Activated CD4-positive, alpha-beta T cell treated with anti-CD3 and anti-CD28 coated beads, Interleukin-2, amount 50 U/mL, for 24 hours (primary cell): ENCODE measurements around the gene DUXA.
"Not testable (repeated sequence)": the region's sequence is repeated elsewhere in the genome, so short reads cannot be mapped to it uniquely, and the experiment has no call there.

Source experiments
- DNase-seq, 2 donors: peaks; one replicate each; pipeline ENCODE4 v3.0.0-alpha.2; 2020; ENCODE audit warnings: low read depth in 1 of 2, low spot score in 1 of 2

Gene DUXA

DNA sequence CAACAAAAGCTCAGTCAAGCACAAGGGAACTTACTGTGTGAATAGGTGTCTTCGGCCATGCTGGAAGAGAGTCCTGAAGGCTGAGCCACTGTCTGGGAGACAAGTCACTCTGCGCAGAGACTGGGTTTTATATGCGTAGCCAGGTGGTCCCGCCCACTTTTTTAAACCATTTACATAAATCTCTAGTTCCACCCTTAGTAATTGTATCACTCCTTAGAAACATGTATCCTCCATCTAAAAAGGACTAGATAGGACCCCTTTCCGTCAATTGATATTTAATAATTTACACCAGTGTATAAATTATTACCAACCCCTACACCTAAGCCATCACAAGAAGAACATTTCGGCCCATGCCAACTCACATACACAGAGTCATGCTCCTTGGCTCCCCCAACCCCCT, at the start of gene DUXA:
TSS of gene DUXA (minus strand) at position 101 of the 400 bp plus-strand sequence. CDS start at position 59, 42 bp downstream.
- DNase-seq: no peak

DNA sequence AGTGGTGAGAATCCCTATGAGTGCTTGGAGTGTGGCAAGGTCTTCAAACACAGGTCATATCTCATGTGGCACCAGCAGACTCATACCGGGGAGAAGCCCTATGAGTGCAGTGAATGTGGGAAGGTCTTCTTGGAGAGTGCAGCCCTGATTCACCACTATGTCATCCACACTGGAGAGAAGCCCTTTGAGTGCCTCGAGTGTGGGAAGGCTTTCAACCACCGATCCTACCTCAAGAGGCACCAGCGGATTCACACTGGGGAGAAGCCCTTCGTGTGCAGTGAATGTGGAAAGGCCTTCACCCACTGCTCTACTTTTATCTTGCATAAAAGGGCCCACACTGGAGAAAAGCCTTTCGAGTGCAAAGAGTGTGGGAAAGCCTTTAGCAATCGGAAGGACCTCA, 44.8 kb upstream of the DUXA start:
- DNase-seq: no peak

DNA sequence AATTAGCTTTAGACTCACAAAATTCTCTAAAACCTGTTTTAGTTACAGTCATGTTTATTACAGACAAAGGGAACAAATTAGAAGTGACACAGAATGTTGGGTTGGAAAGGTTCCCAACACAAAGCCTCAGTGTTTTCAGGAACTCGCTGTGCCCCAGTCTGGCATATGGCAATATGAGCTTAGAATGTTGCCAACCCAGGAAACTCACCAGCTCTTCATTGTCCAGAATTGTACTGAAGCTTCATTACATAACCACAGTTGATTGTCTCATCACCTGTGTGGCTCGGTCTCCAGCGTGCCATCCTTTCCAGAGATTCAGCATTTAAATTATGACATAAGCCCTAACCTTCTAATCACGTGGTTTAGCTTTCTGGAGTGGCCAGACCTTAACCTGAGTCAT, 43.1 kb upstream of the DUXA start:
- no peak for DNase-seq

DNA sequence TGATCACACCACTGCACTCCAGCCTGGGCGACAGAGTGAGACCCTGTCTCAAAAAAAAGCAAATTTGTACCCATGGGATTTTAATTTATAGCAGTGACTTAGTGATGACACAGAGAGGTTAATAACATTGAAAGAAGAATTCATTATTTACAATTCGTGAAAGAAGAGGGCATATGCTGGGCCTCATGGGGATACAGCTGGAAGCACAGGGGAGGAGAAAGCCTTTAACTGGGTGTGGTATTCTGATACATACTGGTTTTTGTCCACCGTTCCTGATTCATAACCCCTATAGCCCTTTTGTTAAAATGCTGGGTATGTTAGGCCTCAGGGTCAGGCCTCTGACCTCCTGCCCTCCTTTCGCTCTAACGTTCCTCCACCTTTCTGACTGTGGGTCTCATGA, 34.9 kb upstream of the DUXA start:
- no peak for DNase-seq

DNA sequence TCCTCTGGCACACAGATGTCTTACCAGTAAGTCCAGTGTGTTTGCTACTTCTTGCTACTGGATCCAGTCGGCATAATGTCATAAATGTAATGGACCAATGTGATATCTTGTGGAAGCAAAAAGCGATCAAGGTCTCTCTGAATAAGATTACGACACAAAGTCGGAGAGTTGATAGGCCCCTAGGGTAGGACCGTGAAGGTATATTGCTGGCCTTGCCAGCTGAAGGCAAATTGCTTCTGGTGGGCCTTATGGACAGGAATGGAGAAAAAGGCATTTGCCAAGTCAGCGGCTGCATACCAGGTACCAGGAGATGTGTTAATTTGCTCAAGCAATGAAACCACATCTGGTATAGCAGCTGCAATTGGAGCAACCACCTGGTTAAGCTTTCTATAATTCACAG, 30.6 kb upstream of the DUXA start:
- DNase-seq: not testable (repeated sequence)

DNA sequence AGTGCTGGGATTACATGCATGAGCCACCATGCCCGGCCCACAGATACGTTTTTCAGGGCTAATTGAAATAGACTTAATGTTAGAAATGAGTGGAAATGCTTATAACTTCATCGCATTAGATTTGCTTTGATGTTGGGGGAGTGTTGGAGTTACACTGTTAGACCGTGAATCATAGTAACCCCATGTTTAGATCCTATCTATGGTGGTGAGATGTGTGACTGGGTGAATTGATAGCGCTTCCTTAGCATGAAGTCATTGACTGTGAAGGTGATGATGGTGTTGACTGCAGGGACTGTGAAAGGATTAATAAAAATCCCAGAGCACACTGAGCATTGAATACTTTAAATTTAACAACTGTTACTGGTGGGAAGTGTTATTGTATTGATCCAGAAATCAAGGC, 25.7 kb upstream of the DUXA start:
- DNase-seq: no peak

DNA sequence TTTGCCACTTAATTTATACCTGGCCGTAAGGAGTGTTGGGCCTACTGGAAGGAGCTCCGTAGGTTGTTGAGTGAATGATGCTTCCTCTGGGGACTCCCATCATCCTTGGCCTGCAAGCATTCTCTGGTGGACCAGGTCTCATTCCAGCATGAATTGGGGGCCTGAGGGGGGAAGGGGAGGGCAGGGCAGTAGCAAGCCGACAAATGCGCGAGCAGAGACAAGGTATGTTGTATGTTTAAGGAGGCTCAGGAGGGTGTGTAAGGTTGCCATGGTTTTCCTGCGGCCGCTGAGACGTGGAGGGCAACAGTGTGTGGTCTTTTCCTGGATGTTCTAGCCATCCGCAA, 24.8 kb upstream of the DUXA start:
- no peak for DNase-seq

DNA sequence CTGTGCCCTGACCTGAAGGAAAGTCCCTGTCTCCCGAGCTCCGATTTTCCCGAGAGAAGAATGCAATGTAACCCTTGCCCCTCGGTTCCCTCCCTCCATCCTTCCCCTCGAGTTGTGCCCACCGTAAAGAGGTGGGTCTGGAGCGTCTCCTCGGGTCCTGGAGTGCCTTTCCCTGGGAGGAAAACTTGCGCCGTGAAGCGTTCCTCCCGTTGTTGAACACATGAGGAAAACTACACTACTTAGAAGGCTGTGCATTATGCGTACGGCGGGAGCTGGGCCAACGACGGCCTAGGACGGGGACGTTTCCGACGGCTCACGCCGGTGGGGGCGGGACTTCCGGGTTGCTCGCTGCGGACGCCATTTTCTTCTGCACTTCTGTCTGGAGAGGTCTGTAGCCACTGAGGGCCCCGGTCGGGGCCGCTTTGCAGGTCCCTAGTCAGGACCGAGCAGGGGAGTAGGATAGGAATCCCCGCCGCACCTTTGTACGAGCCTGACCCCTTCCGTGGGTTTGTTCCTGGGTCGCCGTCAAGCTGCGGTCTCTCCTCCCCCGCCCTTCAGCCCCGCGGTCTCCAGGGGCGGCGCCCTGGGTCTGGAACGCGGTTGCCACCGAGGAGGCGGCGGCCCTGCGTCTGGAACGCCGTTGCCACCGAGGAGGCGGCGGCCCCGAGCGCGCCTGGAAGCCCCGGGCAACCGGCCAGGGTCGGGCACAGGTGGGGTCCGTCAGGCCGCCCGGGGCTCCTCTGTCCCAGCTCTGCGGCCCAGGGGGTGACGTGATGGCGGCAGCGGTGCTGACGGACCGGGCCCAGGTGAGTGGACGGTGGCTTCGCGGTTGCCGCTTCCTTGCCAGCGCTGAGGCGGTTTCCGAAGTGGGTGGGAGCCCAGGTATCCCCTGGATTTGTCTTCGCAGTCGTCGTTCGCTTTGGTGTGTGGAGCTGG, 24.1 kb upstream of the DUXA start, which contains the start of gene ZNF264:
TSS of gene ZNF264 (plus strand) at position 360 of the 936 bp plus-strand sequence. CDS start at position 774, 414 bp downstream.
- peak; percentile 77 to 86 for DNase-seq

DNA sequence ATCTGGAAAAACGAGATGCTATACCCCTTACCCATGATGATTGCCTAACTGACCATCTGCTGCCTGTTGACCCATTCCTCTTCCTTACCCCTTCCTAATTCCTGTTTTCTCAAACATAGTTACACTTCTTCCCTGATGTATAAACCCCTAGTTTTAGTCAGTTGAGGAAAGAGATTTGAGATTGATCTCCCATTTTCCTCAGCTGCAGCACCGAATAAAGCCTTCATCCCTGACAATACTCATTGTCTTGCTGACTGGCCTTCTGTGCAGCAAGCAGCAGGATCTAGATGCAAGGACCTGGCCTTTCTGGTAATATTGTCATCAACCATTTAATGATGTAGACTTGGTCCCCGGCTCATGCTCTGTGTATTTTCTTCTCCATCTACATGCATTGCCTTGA, 23.0 kb upstream of the DUXA start:
- no peak for DNase-seq

DNA sequence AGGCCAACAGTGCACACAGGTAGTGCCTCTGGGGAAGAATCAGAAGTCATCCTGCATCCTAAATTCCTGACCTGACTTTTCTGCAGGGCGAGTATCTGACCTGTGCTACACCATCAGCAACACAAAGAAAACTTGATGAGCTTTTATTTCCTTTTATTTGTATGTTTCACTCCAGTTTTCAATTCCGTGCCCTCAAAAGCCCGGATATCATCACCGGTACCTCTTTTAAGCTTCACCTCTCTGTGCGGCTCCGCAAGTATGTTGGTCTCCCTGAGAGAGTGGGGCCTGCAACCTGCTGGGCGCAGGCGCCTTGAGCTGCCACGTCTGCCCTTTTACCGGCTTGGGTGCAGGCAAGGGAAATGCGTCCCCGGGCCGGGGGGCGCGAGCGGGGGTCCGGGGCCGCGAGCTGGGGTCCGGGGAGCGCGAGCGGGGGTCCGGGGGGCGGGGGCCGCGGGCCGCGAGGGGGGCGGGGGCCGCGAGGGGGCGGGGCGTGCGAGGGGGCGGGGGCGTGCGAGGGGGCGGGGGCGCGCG, 4.3 kb upstream of the DUXA start:
- DNase-seq: no peak

DNA sequence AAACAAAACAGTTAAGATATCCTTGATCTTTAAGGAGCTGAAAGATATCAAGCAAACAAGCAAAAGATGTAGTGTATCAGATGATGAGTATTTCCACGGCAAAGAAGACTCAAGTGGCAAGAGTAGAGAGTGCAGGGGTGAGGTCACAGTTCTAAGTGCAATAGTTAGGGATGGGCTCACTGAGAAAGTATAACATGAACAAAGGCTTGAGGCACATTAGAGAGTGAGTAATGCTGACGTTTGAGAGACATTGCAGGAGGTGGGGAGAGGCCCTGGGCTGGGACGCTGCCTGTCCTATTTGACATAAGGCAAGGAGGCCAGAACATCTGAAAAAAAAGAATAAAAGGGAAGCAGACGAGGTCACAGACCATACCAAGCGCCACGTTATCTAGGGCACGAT, 1.4 kb downstream of the DUXA start:
- no peak for DNase-seq

DNA sequence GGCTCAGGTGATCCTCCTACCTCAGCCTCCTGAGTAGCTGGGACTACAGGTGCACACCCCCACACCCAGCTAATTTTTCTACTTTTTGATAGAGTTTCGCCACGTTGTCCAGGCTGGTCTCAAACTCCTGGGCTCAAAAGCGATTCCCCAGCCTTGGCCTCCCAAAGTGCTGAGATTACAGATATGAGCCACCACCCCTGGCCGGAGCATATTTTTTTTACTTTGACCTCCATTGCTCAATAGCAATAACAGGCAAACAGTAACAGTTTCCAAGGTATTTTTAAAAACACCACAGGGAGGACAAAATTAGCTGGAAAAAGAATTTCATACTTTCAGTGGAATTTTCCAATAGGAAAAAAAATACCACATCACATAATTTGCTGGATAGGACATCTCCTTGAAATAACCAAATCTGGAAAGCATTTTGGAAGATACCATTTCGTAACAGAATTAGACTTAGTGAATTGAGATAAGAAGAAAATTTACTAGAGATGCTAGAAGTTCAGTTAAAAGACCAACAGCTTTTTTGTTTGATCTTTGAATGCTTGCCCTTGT, 5.2 kb downstream of the DUXA start:
- no peak for DNase-seq

DNA sequence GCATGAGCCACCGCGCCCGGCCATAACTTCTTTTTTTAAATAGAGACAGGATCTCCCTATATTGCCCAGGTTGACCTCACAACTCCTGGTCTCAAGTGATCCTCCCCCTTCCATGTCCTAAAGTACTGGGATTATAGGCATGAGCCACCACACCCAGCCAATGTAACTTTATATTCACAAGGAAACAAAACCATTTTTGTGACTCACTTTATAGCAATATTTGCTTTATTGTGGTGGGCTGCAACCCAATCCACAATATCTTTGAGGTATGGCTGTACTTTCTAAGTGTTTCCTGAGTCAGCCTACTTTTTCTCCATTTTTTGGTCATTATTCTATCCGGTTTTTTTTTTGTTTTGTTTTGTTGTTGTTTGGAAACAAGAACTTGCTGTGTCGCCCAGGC, 14.4 kb downstream of the DUXA start:
- no peak for DNase-seq

DNA sequence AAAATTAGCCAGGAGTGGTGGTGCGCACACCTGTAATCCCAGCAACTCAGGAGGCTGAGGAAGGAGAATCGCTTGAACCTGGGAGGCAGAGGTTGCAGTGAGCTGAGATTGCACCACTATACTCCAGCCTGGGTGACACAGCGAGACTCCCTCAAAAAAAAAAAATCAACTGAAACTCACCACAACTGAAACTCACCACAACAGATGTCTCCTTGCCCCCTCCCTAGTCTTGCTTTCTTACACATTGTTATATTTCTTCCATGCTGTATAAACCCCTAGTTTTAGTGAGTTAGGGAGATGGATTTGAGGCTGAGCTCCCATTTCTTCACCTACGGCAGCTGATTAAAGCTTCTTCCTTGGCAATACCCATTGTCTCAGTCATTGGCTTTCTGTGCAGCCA, 25.6 kb downstream of the DUXA start:
- DNase-seq: no peak

DNA sequence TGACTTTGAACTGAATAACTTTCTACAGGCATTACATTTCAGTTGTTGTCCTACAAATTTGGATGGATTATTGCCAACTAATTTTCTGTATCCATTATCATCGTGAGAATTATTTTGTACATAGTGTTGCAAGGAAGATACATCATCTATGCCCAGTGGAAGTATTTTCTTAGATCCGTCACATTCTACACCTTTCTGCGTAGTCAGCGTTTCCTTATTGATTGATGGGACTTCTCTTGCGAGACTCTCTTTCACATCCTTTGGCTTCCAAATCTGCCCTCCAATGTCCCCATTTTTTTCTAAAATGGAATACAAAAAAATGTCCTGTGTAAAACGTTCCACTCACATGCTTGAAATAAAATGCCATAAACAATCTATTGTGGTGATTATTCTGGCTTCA, 31.5 kb downstream of the DUXA start:
- DNase-seq: no peak

DNA sequence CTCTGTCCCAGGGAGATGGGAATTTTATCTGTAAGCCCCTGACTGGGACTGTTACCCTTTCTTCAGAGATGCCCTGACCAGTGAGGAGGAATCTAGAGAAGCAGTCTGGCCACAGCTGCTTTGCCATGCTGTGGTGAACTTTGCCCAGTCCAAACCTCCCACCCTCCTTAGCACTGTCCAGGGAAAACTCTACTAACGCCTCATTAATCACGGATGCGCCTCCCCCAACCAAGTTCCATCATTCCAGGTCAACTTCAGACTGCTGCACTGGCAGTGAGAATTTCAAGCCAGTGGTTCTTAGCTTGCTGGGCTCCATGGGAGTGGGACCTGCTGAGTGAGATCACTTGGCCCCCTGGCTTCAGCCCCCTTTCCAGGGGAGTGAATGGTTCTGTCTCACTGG, 39.9 kb downstream of the DUXA start:
- DNase-seq: not testable (repeated sequence)

DNA sequence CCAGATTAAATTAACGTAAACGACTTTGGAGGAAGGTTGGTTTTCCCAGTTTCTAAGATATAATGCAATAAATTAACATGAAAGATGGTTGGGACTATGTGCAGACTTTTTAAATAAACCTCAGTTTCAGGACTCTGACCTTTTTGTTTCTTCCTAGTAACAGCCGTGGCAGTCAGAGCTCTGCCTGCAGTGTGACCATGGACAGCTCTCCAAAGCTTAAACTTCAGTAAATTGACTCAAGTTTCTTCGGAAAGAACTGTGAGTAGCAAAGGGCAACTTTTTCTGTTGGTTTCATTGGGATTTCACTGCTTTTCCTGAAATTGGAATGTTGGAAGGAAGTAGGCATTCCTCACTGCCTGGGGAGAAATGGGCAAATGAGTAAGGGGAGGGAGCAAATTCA, 43.4 kb downstream of the DUXA start:
- DNase-seq: no peak

DNA sequence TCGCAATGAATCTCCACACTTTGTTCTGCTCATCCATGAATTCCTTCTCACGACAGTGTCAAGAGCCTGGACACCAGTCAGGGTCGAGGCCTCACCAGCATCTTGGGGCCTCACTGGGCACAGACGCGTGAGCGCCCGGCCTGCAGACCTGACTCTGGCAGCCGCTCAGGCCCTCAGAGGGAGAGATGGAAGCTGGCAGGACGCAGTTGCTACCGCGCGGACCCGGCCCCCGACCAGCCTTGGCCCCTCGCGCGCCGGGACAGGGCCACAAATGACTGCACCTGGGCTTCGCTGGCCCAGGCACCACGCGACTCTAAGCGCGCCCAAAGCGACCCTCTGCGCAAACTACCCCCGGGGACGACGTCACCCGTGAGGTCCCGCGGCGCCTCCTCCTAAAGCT, 48.4 kb downstream of the DUXA start:
- DNase-seq: no peak

DNA sequence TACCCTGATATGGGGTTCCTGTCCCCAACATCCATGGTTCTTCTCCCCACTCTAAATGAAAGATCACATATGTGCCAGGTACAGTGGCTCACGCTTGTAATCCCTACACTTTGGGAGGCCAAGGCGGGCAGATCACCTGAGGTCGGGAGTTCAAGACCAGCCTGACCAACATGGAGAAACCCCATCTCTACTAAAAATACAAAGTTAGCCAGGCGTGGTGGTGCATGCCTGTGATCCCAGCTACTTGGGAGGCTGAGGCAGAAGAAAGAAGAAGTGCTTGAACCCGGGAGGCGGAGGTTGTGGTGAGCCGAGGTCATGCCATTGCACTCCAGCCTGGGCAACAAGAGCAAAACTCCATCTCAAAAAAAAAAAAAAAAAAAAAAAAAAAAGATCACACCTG, 53.8 kb downstream of the DUXA start:
- DNase-seq: not testable (repeated sequence)

DNA sequence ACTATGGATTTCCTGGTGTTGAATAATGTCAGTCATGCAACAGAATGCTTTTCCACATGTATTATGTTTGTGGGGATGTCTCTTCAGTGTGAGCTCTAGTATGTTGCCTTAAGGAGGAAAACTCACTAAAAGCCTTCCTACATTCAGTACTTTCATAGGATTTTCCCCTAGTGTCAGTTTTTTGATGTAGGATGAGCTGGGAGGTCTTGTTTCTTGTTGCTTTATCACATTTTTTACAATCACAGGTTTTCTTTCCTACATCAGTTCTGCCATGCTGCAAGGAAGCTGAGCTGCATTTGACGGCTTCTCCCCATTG, 56.0 kb downstream of the DUXA start:
- DNase-seq: no peak

DNA sequence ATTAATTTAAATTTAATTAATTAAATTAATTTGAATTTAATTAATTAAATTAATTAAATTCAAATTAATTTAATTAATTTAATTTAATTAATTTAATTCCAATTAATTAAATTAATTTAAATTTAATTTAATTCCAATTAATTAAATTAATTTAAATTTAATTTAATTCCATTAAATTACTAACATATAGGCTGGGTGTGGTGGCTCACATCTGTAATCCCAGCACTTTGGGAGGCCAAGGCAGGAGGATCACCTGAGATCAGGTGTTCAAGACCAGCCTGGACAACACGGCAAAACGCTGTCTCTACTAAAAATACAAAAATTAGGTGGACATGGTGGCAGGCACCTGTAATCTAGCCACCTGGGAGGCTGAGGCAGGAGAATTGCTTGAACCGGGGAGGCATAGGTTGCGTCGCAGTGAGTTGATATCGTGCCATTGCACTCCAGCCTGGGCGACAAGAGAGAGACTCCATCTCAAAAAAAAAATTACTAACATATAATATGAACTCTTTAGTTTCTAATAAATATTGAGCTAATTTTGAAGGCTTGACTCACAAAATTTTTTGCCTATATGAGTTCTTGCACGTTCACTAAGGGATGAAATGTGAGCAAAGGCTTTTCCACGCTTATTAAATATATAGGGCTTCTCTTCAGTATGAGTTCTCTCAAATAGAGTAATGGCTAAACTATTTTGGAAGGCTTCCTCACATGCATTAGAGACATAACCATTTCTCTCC, 56.5 kb downstream of the DUXA start:
- DNase-seq: no peak

DNA sequence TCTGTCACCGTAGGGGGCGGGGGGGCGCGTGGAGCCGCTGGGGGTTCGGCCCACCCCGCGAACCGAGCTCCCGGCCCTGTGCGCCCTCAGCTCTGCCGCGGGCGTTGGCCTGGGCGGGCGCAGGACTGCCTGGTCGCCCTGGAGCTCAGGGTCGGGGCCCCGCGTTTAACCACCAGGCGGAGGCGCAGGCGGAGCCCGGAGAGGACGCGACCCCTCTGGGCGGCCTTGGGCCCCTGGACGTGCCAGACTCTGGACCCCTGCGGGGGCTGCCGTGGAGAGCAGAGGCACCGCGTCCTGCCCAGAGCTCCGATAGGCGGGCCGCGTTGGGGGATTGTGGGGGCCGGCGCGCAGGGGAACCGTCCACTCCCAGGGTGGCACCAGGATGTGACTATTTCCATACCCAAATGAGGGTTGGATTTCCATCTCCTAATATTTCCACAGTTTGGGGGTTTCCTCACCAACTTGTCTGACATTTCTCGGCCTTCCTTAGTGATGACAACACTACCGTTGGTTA, 60.5 kb downstream of the DUXA start:
- DNase-seq: no peak
